ENCODE results near the gene BSX.

GRCh38 chr11:122984186-122985011 lies 2.8 kb upstream of the BSX start:
- TF ChIP-seq EZH2 (IDR thresholded peaks at IDR 0.05; ENCODE audit: borderline replicate concordance, low read depth, low read length, severe bottlenecking) (peak; percentile 95), CTCF (IDR thresholded peaks at IDR 0.05; ENCODE audit: extremely low read depth in 1 of 2, insufficient read depth in 1 of 2, low read depth in 1 of 2, low read length in 2 of 2) (no peak), POLR2AphosphoS5 (IDR thresholded peaks at IDR 0.05; ENCODE audit: insufficient read depth, low read depth, low read length) (no peak)

All from endothelial cell of umbilical vein (primary cell).